Gastrocnemius medialis (tissue), 4 donors: ENCODE measurements around the gene RNF227.

ENCODE experiments used
- POLR2A ChIP-seq, 2 donors: fragments of 450-650 bp; IDR thresholded peaks; one replicate each; pipeline ENCODE4 v1.6.1; 2017; ENCODE audit warnings: antibody characterized with exemption in 2 of 2, mild to moderate bottlenecking in 2 of 2, moderate library complexity in 2 of 2
- TF ChIP-seq, protein P1 (sequence below), 5 experiments: fragments of 450-650 bp in 3 of 5; fragments of 200-600 bp in 2 of 5; sonication (generic) in 2 of 5; IDR thresholded peaks in 4 of 5; conservative IDR thresholded peaks in 1 of 5; 1 replicate in 4 of 5; 2 replicates in 1 of 5; pipeline ENCODE4 v1.5.1; 2016 to 2019; ENCODE audit warnings: antibody characterized with exemption in 5 of 5, mild to moderate bottlenecking in 3 of 5, moderate library complexity in 3 of 5

DNA sequence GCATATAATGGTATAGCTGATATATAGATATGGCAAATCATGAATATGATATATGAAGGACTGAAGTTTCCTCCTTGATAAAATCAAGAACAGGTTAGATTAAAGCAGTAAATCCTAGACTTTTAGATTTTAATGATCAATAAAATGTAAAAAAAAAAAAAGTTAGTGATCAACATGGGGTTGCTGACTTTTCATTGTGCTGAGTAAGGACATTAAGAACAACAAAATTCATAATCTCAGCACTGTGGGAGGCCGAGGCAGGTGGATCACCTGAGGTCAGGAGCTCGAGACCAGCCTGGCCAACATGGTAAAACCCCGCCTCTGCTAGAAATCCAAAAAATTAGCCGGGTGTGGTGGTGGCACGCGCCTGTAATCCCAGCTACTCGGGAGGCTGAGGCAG, 37.9 kb downstream of the RNF227 start:
- TF ChIP-seq, protein P1, sequence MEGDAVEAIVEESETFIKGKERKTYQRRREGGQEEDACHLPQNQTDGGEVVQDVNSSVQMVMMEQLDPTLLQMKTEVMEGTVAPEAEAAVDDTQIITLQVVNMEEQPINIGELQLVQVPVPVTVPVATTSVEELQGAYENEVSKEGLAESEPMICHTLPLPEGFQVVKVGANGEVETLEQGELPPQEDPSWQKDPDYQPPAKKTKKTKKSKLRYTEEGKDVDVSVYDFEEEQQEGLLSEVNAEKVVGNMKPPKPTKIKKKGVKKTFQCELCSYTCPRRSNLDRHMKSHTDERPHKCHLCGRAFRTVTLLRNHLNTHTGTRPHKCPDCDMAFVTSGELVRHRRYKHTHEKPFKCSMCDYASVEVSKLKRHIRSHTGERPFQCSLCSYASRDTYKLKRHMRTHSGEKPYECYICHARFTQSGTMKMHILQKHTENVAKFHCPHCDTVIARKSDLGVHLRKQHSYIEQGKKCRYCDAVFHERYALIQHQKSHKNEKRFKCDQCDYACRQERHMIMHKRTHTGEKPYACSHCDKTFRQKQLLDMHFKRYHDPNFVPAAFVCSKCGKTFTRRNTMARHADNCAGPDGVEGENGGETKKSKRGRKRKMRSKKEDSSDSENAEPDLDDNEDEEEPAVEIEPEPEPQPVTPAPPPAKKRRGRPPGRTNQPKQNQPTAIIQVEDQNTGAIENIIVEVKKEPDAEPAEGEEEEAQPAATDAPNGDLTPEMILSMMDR (IDR thresholded peaks at IDR 0.05 in 4 of 5, conservative IDR thresholded peaks at IDR 0.05 in 1 of 5) = no peak
- no peak for TF ChIP-seq POLR2A (IDR thresholded peaks at IDR 0.05)
